BJ (cell line): ENCODE measurements around the gene SNRPA1. TPM values are rescaled to one million over a fixed set of nuclear protein-coding genes. Genes with fewer than 3 reads are reported as not detected.
A peak's percentile ranks its signal among the peaks of the same experiment; 100 is the strongest.

Source experiments
- CTCF ChIA-PET: fragments of 350-600 bp; formaldehyde crosslinking; extraction: SDS; loops from one replicate; lab custom pipeline; 2021; ENCODE audit warnings: antibody characterized with exemption, inconsistent platforms; lab: Yijun Ruan, JAX
- POLR2A ChIA-PET: fragments of 300-600 bp; sonication (Branson Sonifier 250); formaldehyde crosslinking; extraction: SDS; loops from one replicate; lab custom pipeline; 2021; ENCODE audit warnings: antibody characterized with exemption; lab: Charles Lee
- DNase-seq: peaks from one replicate; pipeline ENCODE4 v3.0.0-alpha.2; 2011; ENCODE audit warnings: low read depth
- H3K27me3 ChIP-seq: 2 replicates; pipeline ENCODE4 v1.6.0; 2011; ENCODE audit warnings: low read length; ENCODE audit not compliant: control insufficient read depth, insufficient read depth
- H3K36me3 ChIP-seq: 2 replicates; pipeline ENCODE4 v1.5.1; 2011; ENCODE audit warnings: low read length; ENCODE audit not compliant: control insufficient read depth, insufficient read depth
- H3K4me3 ChIP-seq: 2 replicates; pipeline ENCODE4 v1.5.1; 2011; ENCODE audit warnings: low read depth, mild to moderate bottlenecking, control low read depth, low read length
- CTCF ChIP-seq: IDR thresholded peaks from 2 replicates; pipeline ENCODE4 v1.5.1; 2011; ENCODE audit warnings: low read depth, mild to moderate bottlenecking, control low read depth, inconsistent platforms, low read length, moderate library complexity; ENCODE audit not compliant: insufficient read depth
- polyA plus RNA-seq: library from polyadenylated mRNA; depleted of rRNA; stranded (reverse); fragments of >200 nt; gene quantifications from 2 replicates; pipeline ENCODE4 v1.2.3, GENCODE V29; 2011

Gene SNRPA1
- polyA plus RNA-seq, 1 experiment, result 27.0 TPM

- Histone ChIP-seq H3K36me3 (peaks cover 23% of the 10 kb centered on the region), H3K4me3 (no peak overlapping the region), H3K27me3 (no peaks in the 10 kb centered on the region)
- no peak for TF ChIP-seq CTCF
- ChIA-PET POLR2A (no interaction called here), CTCF (interaction anchor here (1.1 to 1.2 kb wide), 2 partner anchors 8 to 14 kb away, joined by 3 read pairs; no protein-coding TSS in a partner anchor)
- no peak for DNase-seq
Measured at GRCh38 chr15:101275018-101275417, 20.0 kb downstream of the SNRPA1 start.

GRCh38 chr15:101273534-101273933 lies 21.5 kb downstream of the SNRPA1 start:
- TF ChIP-seq CTCF, result no peak
- CTCF ChIA-PET, result interaction anchor here (1.0 to 1.5 kb wide), 4 partner anchors 15 to 369 kb away, joined by 3 to 8 read pairs (median 4); no protein-coding TSS in a partner anchor
- POLR2A ChIA-PET, result no interaction called here
- Histone ChIP-seq H3K36me3 (peaks cover 27% of the 10 kb centered on the region), H3K4me3 (no peak overlapping the region), H3K27me3 (no peaks in the 10 kb centered on the region)
- DNase-seq, result no peak

- peaks cover 27% of the 10 kb centered on the region for H3K36me3 ChIP-seq
- POLR2A ChIA-PET, result no interaction called here
Measured at GRCh38 chr15:101272584-101272983, 22.5 kb downstream of the SNRPA1 start.

GRCh38 chr15:101269479-101270223 lies 25.4 kb downstream of the SNRPA1 start:
- POLR2A ChIA-PET, result no interaction called here
- peak; percentile 43 for TF ChIP-seq CTCF
- Histone ChIP-seq H3K36me3 (peaks cover 27% of the 10 kb centered on the region), H3K4me3 (no peak overlapping the region), H3K27me3 (no peaks in the 10 kb centered on the region)
- no peak for DNase-seq
- CTCF ChIA-PET, result interaction anchor here (0.9 to 1.4 kb wide), 3 partner anchors 16 to 254 kb away, joined by 3 to 5 read pairs (median 4); no protein-coding TSS in a partner anchor

More at GRCh38 chr15:101272584-101272983, 22.5 kb downstream of the SNRPA1 start:
- H3K4me3 ChIP-seq, result no peak overlapping the region
- no peak for DNase-seq
- CTCF ChIA-PET, result interaction anchor here (0.6 to 1.5 kb wide), 2 partner anchors 17 to 381 kb away, joined by 3 to 8 read pairs; no protein-coding TSS in a partner anchor
- TF ChIP-seq CTCF, result no peak
- H3K27me3 ChIP-seq, result no peaks in the 10 kb centered on the region
